Stimulated activated CD4-positive, alpha-beta T cell treated with anti-CD3 and anti-CD28 coated beads, Interleukin-4, amount 100 ng/mL, for 24 hours (primary cell): ENCODE measurements around the gene RYR3.

Source experiments
- DNase-seq: peaks from one replicate; pipeline ENCODE4 v3.0.0-alpha.2; 2020

RYR3 gene

GRCh38 chr15:33322091-33322490 lies 11.3 kb downstream of the RYR3 start:
- DNase-seq, result no peak

GRCh38 chr15:33324609-33325008 lies 13.8 kb downstream of the RYR3 start:
- DNase-seq, result no peak

DNA sequence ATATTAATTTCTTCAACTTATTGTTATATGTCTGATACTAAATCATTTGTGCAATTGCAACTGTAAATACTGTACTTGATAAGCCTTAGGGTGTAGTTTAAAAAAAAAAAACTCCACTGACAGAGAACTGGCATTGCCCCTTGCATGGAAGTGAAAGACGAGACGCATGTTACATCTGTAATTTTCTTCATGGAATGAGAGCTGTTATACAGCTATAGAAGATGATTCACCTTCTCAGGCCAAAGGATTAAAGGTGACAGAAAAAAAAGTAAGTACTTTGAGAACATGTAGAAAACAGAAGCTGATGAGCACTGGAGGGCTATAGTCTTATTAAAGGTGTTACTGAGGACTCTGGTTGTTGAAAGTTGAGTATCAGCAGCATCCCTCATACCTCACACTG lies 16.1 kb downstream of the RYR3 start:
- no peak for DNase-seq

GRCh38 chr15:33328106-33328505 lies 17.3 kb downstream of the RYR3 start:
- no peak for DNase-seq

GRCh38 chr15:33329457-33329856 lies 18.7 kb downstream of the RYR3 start:
- DNase-seq, result no peak

DNA sequence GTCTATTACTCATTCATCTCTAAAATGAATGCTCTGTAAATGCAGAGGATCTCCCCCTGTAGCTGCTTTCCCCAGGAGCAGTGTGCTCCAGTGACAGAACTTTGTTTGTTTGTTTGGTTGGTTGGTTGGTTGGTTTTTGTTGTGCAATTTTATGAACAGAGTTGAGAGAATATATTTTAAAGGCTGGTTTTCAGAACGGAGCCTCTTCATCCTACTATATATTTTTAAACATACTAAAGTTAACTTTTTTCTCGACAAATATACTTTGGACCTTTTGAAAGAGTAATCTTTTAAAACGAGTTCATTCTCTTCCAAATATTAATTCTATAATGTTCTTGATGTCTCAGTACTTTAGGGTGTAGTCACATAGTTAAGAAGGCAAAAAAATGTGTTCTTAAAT lies 20.2 kb downstream of the RYR3 start:
- no peak for DNase-seq

- DNase-seq, result no peak
Observed at GRCh38 chr15:33341953-33342352, 31.2 kb downstream of the RYR3 start.

DNA sequence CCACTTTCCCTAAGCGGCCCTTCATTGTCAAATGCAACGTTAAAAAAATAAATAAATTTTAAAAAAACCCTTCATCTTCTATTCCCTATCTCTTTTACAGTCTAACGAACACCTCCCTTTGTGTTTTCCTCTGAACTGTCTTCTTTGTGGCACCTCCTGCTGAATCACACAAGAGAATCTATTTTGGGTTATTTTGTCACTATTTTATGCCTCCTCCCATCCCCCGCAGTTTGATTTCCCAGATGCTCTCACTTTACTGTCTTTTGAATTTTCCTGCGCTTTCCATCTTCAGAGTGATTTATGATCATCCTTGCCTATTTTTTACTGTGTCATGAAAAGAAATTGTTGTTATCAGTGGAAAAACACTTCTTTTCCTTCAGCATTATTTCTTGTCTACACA lies 32.5 kb downstream of the RYR3 start:
- no peak for DNase-seq

- DNase-seq, result no peak
Observed at GRCh38 chr15:33344111-33344510, 33.3 kb downstream of the RYR3 start.

DNA sequence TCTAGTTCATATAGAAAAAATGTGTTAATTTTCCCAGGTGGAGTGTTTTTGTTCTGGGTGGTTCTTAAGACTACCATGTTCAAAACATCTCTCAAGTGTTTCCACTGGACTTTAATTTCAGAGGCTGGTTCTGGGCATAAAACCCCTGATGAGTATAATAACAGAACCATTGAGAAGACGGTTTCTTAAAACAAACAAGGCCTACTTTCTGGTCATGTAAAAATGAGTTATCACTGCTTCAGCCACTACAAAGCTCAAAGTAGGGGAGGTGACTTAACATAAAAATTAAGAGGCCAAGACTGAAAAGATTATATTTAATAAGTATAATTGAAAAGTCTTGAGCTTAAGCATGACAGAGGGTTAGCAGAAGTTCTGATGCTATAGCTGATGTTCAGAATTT lies 33.8 kb downstream of the RYR3 start:
- no peak for DNase-seq

- no peak for DNase-seq
Observed at GRCh38 chr15:33354411-33354810, 43.6 kb downstream of the RYR3 start.

GRCh38 chr15:33357845-33358244 lies 47.1 kb downstream of the RYR3 start:
- DNase-seq, result no peak

DNA sequence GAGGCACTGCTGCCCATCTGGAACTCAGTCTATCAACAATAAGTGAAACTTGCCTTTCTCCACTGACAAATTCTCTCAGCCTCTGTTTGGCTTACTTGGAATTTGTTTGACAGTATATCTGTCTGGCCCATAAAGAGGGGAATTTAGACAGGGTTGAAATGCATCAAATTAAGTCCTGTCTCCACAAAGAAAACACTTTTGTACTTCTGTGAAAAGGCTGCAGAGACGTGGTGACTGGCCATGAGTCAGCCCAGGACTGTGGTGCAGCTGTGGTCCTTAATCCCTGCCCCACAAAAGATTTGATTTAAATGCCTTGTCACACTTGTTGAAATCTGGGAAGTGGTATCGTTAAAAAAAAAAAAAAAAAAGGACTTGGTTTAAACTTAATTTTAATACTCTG lies 47.5 kb downstream of the RYR3 start:
- DNase-seq, result no peak

DNA sequence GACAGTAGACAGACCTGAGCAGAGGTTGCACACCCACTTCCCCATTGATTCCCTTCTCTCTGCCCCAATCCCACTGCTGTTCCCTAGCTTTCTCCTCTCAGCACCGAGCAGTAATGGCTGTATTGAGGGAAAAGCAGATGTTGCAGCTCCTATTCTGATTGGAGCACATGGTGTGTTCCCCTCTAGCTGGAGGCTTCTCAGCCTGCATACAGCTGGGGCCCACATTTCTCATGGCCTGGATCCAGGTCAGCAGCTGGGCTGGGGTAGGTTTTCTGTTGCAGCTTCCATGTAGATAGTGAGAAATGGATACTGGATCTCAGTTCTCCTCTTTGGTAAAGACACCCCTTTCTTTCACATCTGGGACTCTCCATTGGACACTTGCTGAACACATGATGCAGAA lies 50.1 kb downstream of the RYR3 start:
- DNase-seq, result no peak

- no peak for DNase-seq
Observed at GRCh38 chr15:33369941-33370622, 59.3 kb downstream of the RYR3 start.

- DNase-seq, result no peak
Observed at GRCh38 chr15:33370623-33371020, 59.9 kb downstream of the RYR3 start.

GRCh38 chr15:33371159-33371558 lies 60.4 kb downstream of the RYR3 start:
- no peak for DNase-seq

- no peak for DNase-seq
Observed at GRCh38 chr15:33374226-33374914, 63.6 kb downstream of the RYR3 start.

GRCh38 chr15:33375236-33375635 lies 64.5 kb downstream of the RYR3 start:
- no peak for DNase-seq

- DNase-seq, result no peak
Observed at GRCh38 chr15:33377204-33377603, 66.4 kb downstream of the RYR3 start.

GRCh38 chr15:33378866-33379480 lies 68.2 kb downstream of the RYR3 start:
- DNase-seq, result no peak

DNA sequence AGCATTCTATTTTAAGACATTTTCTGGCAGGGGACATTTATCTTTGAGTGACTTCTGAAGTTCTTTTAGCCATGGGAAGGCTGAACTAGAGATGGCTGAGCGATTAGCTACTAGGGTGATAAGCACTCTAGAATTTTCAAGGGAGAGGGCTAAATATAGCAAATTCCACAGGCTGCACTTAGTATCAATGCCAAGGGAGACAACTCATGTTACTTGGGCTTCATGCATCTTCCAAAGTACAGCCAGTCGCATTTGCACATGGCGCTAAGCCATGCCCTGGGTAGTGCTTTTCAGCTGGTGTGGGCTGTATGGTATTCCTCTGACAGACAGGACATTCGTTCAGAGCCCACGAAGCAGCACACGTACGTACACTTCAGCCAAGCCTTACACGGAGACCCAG lies 69.6 kb downstream of the RYR3 start:
- DNase-seq, result no peak

- no peak for DNase-seq
Observed at GRCh38 chr15:33382491-33382890, 71.7 kb downstream of the RYR3 start.

GRCh38 chr15:33384307-33384706 lies 73.5 kb downstream of the RYR3 start:
- no peak for DNase-seq

GRCh38 chr15:33392453-33392852 lies 81.7 kb downstream of the RYR3 start:
- DNase-seq, result no peak
